RCC 7860 (cell line): Measurements from ENCODE around the gene CYTH2.
A peak's percentile ranks its signal among the peaks of the same experiment; 100 is the strongest.

ENCODE experiments used
- DNase-seq: peaks from one replicate; pipeline ENCODE4 v3.0.0-alpha.2; 2015; ENCODE audit warnings: low spot score
- FAIRE-seq: peaks from 2 replicates; lab custom pipeline; 2012; peaks lifted over from hg19 to GRCh38; lab: Jason Lieb, UNC

The CYTH2 gene

GRCh38 chr19:48469289-48469881, at the start of gene CYTH2:
TSS of gene CYTH2 (plus strand) at chr19:48469369. CDS start at chr19:48469508, 139 bp downstream.
- no peak for FAIRE-seq
- DNase-seq = peak; percentile 32

GRCh38 chr19:48421548-48421947, 47.6 kb upstream of the CYTH2 start:
- no peak for DNase-seq
- FAIRE-seq = no peak

GRCh38 chr19:48424694-48425219, 44.4 kb upstream of the CYTH2 start:
- FAIRE-seq (no peak), DNase-seq (peak; percentile 57)

GRCh38 chr19:48428670-48429069, 40.5 kb upstream of the CYTH2 start:
- FAIRE-seq = no peak
- DNase-seq = no peak

GRCh38 chr19:48433337-48433736, 35.8 kb upstream of the CYTH2 start:
- FAIRE-seq = no peak
- no peak for DNase-seq

- DNase-seq (no peak), FAIRE-seq (no peak)
Observed at GRCh38 chr19:48436586-48436985, 32.6 kb upstream of the CYTH2 start.

GRCh38 chr19:48441360-48442050, 27.7 kb upstream of the CYTH2 start:
- FAIRE-seq (no peak), DNase-seq (no peak)

- FAIRE-seq (no peak), DNase-seq (no peak)
Observed at GRCh38 chr19:48442116-48443035, 26.8 kb upstream of the CYTH2 start.

GRCh38 chr19:48443256-48443655, 25.9 kb upstream of the CYTH2 start:
- DNase-seq (no peak), FAIRE-seq (no peak)

- FAIRE-seq = no peak
Observed at GRCh38 chr19:48443731-48444128, 25.4 kb upstream of the CYTH2 start.

GRCh38 chr19:48444129-48444935, 24.8 kb upstream of the CYTH2 start:
- FAIRE-seq (no peak), DNase-seq (no peak)

More at GRCh38 chr19:48443731-48444128, 25.4 kb upstream of the CYTH2 start:
- DNase-seq = no peak

- DNase-seq (no peak), FAIRE-seq (no peak)
Observed at GRCh38 chr19:48444936-48445200, 24.3 kb upstream of the CYTH2 start.

GRCh38 chr19:48445256-48445605, 23.9 kb upstream of the CYTH2 start:
- DNase-seq = peak; percentile 65
- FAIRE-seq = no peak

- FAIRE-seq = peak; percentile 83
- DNase-seq = peak; percentile 88
Observed at GRCh38 chr19:48445606-48446481, 23.3 kb upstream of the CYTH2 start, which contains the start of gene GRWD1. TSS of gene GRWD1 (plus strand) at chr19:48445983. CDS start at chr19:48446006, 23 bp downstream.

GRCh38 chr19:48446579-48446978, 22.6 kb upstream of the CYTH2 start:
- FAIRE-seq (no peak), DNase-seq (no peak)

- FAIRE-seq (no peak), DNase-seq (no peak)
Observed at GRCh38 chr19:48448563-48448962, 20.6 kb upstream of the CYTH2 start.

GRCh38 chr19:48450441-48450840, 18.7 kb upstream of the CYTH2 start:
- DNase-seq (no peak), FAIRE-seq (no peak)

- DNase-seq (no peak), FAIRE-seq (no peak)
Observed at GRCh38 chr19:48450863-48451262, 18.3 kb upstream of the CYTH2 start.

- DNase-seq = no peak
- FAIRE-seq = no peak
Observed at GRCh38 chr19:48451624-48452023, 17.5 kb upstream of the CYTH2 start.
